ENCODE measurements around the gene SIRT5.

Gene SIRT5

DNA sequence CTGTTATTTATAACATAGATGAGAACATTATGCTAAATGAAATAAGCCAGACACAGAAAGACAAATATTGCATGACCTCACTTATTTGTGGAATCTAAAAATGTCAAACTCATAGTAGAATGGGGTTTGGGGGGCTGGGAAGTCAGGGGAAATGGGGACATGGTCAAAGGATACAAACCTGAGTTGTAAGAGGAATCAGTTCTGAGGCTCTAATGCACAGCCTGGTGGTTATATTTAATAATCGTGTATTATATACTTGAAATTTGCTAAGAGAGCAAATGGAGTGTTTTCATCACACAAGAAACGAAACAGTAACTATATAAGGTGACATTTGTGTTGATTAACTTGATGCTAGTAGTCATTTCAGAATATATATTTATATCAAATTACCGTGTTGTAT is 46.2 kb upstream of the SIRT5 start:
- no peaks in the 10 kb centered on the region for H3K9me3 ChIP-seq (ENCODE audit: severe bottlenecking)
- DNase-seq: no peak
- no peak overlapping the region for H3K27ac ChIP-seq
- no peak overlapping the region for H3K4me3 ChIP-seq (ENCODE audit: low read depth, low read length)
- H3K36me3 ChIP-seq: no peaks in the 10 kb centered on the region
- TF ChIP-seq, protein P1, sequence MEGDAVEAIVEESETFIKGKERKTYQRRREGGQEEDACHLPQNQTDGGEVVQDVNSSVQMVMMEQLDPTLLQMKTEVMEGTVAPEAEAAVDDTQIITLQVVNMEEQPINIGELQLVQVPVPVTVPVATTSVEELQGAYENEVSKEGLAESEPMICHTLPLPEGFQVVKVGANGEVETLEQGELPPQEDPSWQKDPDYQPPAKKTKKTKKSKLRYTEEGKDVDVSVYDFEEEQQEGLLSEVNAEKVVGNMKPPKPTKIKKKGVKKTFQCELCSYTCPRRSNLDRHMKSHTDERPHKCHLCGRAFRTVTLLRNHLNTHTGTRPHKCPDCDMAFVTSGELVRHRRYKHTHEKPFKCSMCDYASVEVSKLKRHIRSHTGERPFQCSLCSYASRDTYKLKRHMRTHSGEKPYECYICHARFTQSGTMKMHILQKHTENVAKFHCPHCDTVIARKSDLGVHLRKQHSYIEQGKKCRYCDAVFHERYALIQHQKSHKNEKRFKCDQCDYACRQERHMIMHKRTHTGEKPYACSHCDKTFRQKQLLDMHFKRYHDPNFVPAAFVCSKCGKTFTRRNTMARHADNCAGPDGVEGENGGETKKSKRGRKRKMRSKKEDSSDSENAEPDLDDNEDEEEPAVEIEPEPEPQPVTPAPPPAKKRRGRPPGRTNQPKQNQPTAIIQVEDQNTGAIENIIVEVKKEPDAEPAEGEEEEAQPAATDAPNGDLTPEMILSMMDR (IDR thresholded peaks at IDR 0.05; ENCODE audit: low read depth, low read length): no peak
- no peaks in the 10 kb centered on the region for H3K27me3 ChIP-seq (ENCODE audit: insufficient read depth, low read depth, severe bottlenecking)

- Histone ChIP-seq H3K27ac (no peak overlapping the region), H3K4me3 (ENCODE audit: low read depth, low read length) (no peak overlapping the region), H3K9me3 (ENCODE audit: severe bottlenecking) (no peaks in the 10 kb centered on the region), H3K36me3 (no peaks in the 10 kb centered on the region), H3K27me3 (ENCODE audit: insufficient read depth, low read depth, severe bottlenecking) (no peaks in the 10 kb centered on the region)
- DNase-seq: no peak
- TF ChIP-seq, protein P1 (IDR thresholded peaks at IDR 0.05; ENCODE audit: low read depth, low read length): no peak
Measured at GRCh38 chr6:13528777-13529343, 45.5 kb upstream of the SIRT5 start.

- TF ChIP-seq, protein P1 (IDR thresholded peaks at IDR 0.05; ENCODE audit: low read depth, low read length): no peak
Measured at GRCh38 chr6:13531956-13532355, 42.4 kb upstream of the SIRT5 start.

DNA sequence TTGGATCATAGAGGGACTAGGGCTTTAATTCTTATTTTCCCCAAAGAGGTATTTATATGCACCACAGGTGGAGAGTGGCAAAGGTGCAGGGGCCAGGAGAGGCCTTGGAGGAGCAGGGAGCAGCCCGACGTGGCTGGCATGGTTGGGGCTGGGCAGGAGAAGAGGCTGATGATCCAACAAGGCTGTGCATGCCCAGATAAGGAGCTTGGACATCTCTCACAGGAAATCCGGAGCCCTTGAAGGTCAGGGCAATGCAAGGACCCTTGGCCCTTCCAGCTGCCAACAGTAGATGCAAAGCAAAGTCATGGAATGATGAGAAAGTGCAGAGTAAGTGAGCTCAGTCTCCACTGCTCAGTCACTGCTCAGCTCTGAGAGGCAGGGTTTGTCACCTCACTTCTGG is 39.9 kb upstream of the SIRT5 start:
- DNase-seq: no peak
- Histone ChIP-seq H3K27me3 (ENCODE audit: insufficient read depth, low read depth, severe bottlenecking) (no peaks in the 10 kb centered on the region), H3K27ac (no peak overlapping the region), H3K4me3 (ENCODE audit: low read depth, low read length) (no peak overlapping the region), H3K36me3 (no peaks in the 10 kb centered on the region), H3K9me3 (ENCODE audit: severe bottlenecking) (no peaks in the 10 kb centered on the region)
- TF ChIP-seq, protein P1 (IDR thresholded peaks at IDR 0.05; ENCODE audit: low read depth, low read length): no peak

More at GRCh38 chr6:13531956-13532355, 42.4 kb upstream of the SIRT5 start:
- Histone ChIP-seq H3K27ac (no peak overlapping the region), H3K36me3 (no peaks in the 10 kb centered on the region), H3K9me3 (ENCODE audit: severe bottlenecking) (no peaks in the 10 kb centered on the region), H3K27me3 (ENCODE audit: insufficient read depth, low read depth, severe bottlenecking) (no peaks in the 10 kb centered on the region), H3K4me3 (ENCODE audit: low read depth, low read length) (no peak overlapping the region)
- DNase-seq: peak; percentile 78

DNA sequence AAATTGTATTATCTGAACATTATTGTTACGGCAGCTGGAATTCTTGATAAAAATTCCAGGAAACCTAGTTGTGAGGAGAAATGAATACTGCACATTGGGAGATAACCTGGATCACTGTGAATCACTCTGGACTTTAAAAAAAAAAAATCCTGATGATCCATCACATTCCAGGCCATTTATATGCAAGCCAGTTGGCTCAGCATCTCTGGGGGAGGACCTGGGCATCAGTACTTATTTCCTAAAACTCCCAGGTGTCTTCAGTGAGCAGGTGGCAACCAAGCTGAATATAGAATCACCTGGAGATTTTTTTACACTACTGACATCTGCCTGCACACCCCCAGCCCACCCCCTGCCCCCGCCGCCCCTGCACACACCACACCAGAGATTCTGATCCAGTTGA is 39.1 kb upstream of the SIRT5 start:
- H3K4me3 ChIP-seq (ENCODE audit: low read depth, low read length): no peak overlapping the region
- no peak for DNase-seq
- H3K36me3 ChIP-seq: no peaks in the 10 kb centered on the region
- H3K27ac ChIP-seq: no peak overlapping the region
- TF ChIP-seq, protein P1 (IDR thresholded peaks at IDR 0.05; ENCODE audit: low read depth, low read length): no peak
- no peaks in the 10 kb centered on the region for H3K27me3 ChIP-seq (ENCODE audit: insufficient read depth, low read depth, severe bottlenecking)
- no peaks in the 10 kb centered on the region for H3K9me3 ChIP-seq (ENCODE audit: severe bottlenecking)
